Mesodermal cell (in vitro differentiated cells): ENCODE measurements around the gene PLXNA3.
A peak's percentile ranks its signal among the peaks of the same experiment; 100 is the strongest.

Experiments
- H3K27ac ChIP-seq: 2 replicates; pipeline ENCODE4 v1.7.0; 2013; ENCODE audit warnings: mild to moderate bottlenecking, low read depth, low read length, moderate library complexity; ENCODE audit not compliant: severe bottlenecking
- H3K36me3 ChIP-seq: 2 replicates; pipeline ENCODE4 v1.7.1; 2013; ENCODE audit warnings: mild to moderate bottlenecking, low read length, moderate library complexity; ENCODE audit not compliant: control insufficient read depth, insufficient read depth
- H3K4me1 ChIP-seq: one replicate; pipeline ENCODE4 v1.7.1; 2013; ENCODE audit warnings: mild to moderate bottlenecking, low read length; ENCODE audit not compliant: insufficient read depth, control insufficient read depth, poor library complexity, severe bottlenecking
- H3K4me3 ChIP-seq: 2 replicates; pipeline ENCODE4 v1.7.0; 2013; ENCODE audit warnings: low read length, control low read depth, mild to moderate bottlenecking; ENCODE audit not compliant: insufficient read depth, poor library complexity, severe bottlenecking; ENCODE audit errors: extremely low read depth
- H3K9me3 ChIP-seq: 2 replicates; pipeline ENCODE4 v1.7.1; 2013; ENCODE audit warnings: mild to moderate bottlenecking, low read length, moderate library complexity; ENCODE audit not compliant: control insufficient read depth
- WGBS, 2 experiments: methylation state at CpG; one replicate each; pipeline ENCODE4 v1.1.5; 2013; ENCODE audit warnings: missing lambda C conversion rate in 2 of 2; ENCODE audit not compliant: insufficient coverage in 2 of 2; 5-methylcytosine and 5-hydroxymethylcytosine counted together

The PLXNA3 gene

DNA sequence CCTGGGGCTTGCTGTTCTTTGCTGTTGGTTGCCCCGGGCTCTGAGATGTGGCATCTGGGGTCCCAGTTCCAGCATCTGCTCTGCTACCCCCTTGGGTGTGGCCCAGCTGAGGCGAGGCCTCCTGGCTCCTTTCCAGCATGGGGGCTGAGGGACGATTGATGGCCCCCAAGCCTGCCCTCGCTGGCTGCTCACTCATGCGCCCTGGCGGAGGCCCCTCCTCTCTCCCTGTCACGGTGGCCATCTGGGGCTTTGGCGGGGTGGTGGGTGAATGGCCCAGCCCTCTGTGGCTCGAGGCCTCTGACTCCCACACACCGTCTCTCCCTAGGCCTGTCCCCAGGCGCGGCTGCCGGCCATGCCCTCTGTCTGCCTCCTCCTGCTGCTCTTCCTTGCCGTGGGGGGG is 1.8 kb downstream of the PLXNA3 start:
- H3K9me3 ChIP-seq, result no peaks in the 10 kb centered on the region

DNA sequence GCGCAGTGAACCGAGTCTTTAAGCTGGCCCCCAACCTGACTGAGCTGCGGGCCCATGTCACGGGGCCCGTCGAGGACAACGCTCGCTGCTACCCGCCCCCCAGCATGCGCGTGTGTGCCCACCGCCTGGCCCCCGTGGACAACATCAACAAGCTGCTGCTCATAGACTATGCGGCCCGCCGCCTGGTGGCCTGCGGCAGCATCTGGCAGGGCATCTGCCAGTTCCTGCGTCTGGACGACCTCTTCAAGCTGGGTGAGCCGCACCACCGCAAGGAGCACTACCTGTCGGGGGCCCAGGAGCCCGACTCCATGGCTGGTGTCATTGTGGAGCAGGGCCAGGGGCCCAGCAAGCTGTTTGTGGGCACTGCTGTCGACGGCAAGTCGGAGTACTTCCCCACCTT is 2.2 kb downstream of the PLXNA3 start:
- H3K4me3 ChIP-seq, result no peak overlapping the region
- H3K9me3 ChIP-seq, result no peaks in the 10 kb centered on the region

More for the DNA sequence above, 1.8 kb downstream of the PLXNA3 start:
- Histone ChIP-seq H3K36me3 (peaks cover 34% of the 10 kb centered on the region), H3K27ac (no peak overlapping the region), H3K4me3 (peak overlapping the region; percentile 66), H3K4me1 (no peaks in the 10 kb centered on the region)
- 80 to 81% methylated on average over 1 to 6 of the region's 14 CpGs for WGBS, 2 experiments

DNA sequence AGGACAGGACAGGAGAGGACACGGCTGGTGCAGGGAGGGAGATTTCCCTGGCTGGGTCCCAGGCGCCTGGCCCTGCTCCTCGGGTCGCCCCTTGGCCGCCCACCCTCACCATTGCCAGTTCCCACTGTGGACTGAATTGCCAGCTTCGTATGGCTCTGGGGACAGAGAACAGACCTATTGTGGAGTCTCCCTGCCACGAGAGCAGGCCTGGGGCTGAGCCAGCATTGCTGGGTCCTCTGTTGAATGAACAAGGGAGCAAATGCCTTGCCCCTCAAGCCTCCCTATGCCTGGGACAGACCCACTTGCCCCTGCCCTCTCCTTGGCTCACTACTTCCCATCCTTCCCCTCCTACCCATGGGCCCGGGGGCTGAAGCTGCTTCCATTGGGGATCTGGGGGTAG is 4.3 kb downstream of the PLXNA3 start:
- H3K4me1 ChIP-seq, result no peaks in the 10 kb centered on the region
- H3K9me3 ChIP-seq, result no peaks in the 10 kb centered on the region
- peaks cover 38% of the 10 kb centered on the region for H3K36me3 ChIP-seq
- H3K27ac ChIP-seq, result no peak overlapping the region
- WGBS, 2 experiments, result 100% methylated on average over 1 to 2 of the region's 8 CpGs
- H3K4me3 ChIP-seq, result no peak overlapping the region

More for the DNA sequence above, 2.2 kb downstream of the PLXNA3 start:
- 94 to 95% methylated on average over 12 to 18 of the region's 26 CpGs for WGBS, 2 experiments
- H3K27ac ChIP-seq, result no peak overlapping the region
- H3K4me1 ChIP-seq, result no peaks in the 10 kb centered on the region
- H3K36me3 ChIP-seq, result peaks cover 35% of the 10 kb centered on the region

DNA sequence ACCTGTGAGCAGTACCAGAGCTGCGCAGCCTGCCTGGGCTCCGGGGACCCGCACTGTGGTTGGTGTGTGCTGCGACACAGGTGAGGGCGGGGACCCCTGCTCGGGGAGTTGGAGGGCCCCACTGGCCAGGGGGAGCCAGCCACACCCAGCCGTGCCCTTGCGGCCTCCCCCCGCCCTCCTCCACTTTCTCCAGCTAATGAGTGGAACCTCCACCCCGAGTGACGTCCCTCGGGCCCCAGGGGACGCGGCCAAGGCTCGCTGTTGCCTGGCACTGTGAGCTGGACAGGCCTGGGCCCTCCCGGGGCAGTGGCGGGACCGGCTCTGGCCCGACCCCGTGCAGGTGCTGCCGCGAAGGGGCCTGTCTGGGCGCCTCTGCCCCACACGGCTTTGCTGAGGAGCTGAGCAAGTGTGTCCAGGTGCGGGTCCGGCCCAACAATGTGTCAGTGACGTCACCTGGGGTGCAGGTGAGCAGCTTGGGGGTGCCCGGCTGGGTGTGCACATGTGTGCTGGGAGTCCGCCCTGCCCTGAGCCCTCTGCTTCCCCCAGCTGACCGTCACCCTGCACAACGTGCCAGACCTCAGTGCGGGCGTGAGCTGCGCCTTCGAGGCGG is 5.6 kb downstream of the PLXNA3 start:
- no peaks in the 10 kb centered on the region for H3K9me3 ChIP-seq
- no peaks in the 10 kb centered on the region for H3K4me1 ChIP-seq
- H3K27ac ChIP-seq, result no peak overlapping the region
- no peak overlapping the region for H3K4me3 ChIP-seq
- peaks cover 45% of the 10 kb centered on the region for H3K36me3 ChIP-seq
- WGBS, 2 experiments, result 91 to 97% methylated on average over 7 to 23 of the region's 36 CpGs

DNA sequence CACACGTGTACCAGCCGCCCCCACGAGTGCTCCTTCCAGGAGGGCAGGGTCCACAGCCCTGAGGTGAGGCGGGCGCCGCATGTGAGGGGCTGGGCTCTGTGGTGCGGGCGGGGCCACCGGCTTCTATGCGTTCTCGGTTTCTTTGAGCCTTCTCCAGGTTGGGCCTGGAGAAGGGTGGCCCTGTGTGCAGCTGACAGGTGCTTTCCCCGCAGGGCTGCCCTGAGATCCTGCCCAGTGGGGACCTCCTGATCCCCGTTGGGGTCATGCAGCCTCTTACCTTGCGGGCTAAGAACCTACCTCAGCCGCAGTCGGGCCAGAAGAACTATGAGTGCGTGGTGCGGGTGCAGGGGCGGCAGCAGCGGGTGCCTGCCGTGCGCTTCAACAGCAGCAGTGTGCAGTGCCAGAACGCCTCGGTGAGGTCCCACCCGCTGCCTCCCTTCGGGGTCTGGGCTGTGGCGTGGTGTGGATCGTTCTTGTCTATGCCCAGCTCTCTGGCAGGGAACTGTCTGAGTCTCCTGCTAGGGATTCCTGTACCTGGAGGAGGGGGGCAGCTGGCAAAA is 6.8 kb downstream of the PLXNA3 start:
- H3K4me1 ChIP-seq, result no peaks in the 10 kb centered on the region
- H3K27ac ChIP-seq, result no peak overlapping the region
- 98 to 99% methylated on average over 14 to 19 of the region's 28 CpGs for WGBS, 2 experiments
- H3K9me3 ChIP-seq, result no peaks in the 10 kb centered on the region
- no peak overlapping the region for H3K4me3 ChIP-seq
- peaks cover 52% of the 10 kb centered on the region for H3K36me3 ChIP-seq

DNA sequence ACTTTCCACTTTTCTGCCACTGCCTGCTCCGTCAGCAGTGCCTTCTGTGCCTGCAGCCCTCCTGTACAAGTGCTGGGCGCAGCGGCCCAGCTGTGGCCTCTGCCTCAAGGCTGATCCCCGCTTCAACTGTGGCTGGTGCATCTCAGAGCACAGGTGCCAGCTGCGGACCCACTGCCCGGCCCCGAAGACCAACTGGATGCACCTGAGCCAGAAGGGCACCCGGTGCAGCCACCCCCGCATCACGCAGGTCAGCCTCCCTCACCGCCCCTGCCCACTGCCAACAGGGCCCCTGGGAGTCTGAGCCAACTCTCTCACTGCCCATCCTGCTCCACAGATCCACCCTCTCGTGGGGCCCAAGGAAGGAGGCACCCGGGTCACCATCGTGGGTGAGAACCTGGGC is 7.5 kb downstream of the PLXNA3 start:
- H3K27ac ChIP-seq, result no peak overlapping the region
- no peaks in the 10 kb centered on the region for H3K9me3 ChIP-seq
- no peak overlapping the region for H3K4me3 ChIP-seq
- no peaks in the 10 kb centered on the region for H3K4me1 ChIP-seq
- WGBS, 2 experiments, result 80 to 87% methylated on average over 1 to 12 of the region's 14 CpGs
- H3K36me3 ChIP-seq, result peaks cover 48% of the 10 kb centered on the region

DNA sequence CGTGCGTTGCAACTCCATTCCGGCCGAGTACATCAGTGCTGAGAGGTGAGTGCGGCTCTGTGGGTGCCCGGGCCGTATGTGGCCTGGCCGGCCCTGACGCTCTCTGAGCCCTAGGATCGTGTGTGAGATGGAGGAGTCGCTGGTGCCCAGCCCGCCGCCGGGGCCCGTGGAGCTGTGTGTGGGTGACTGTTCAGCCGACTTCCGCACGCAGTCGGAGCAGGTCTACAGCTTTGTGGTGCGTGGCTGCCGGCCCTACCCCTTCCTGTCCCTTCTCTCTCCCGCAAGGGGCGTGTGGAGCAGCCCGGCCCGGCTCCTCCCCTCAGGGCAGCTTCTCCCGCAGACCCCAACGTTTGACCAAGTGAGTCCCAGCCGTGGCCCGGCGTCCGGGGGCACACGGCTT is 8.0 kb downstream of the PLXNA3 start:
- Histone ChIP-seq H3K9me3 (no peaks in the 10 kb centered on the region), H3K4me1 (no peaks in the 10 kb centered on the region), H3K36me3 (peaks cover 49% of the 10 kb centered on the region), H3K4me3 (no peak overlapping the region), H3K27ac (no peak overlapping the region)
- 95 to 96% methylated on average over 10 to 20 of the region's 32 CpGs for WGBS, 2 experiments

DNA sequence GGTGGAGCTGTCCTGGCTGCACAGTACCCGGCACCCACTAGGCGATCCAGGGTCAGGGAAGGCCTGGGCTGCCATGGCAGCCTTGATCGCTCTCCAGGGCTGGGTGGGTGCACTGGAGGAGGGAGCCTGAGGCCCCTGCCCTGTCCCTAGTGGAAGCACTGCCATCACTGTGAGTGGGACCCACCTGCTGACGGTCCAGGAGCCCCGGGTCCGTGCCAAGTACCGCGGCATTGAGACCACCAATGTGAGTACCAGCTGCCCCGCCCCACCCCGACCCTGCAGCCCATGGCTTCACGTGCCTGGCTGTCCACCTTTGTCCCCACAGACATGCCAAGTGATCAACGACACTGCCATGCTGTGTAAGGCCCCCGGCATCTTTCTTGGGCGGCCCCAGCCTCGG is 8.8 kb downstream of the PLXNA3 start:
- Histone ChIP-seq H3K36me3 (peaks cover 50% of the 10 kb centered on the region), H3K4me1 (no peaks in the 10 kb centered on the region), H3K4me3 (no peak overlapping the region), H3K9me3 (no peaks in the 10 kb centered on the region), H3K27ac (no peak overlapping the region)
- 94 to 99% methylated on average over 8 of the region's 15 CpGs for WGBS, 2 experiments

DNA sequence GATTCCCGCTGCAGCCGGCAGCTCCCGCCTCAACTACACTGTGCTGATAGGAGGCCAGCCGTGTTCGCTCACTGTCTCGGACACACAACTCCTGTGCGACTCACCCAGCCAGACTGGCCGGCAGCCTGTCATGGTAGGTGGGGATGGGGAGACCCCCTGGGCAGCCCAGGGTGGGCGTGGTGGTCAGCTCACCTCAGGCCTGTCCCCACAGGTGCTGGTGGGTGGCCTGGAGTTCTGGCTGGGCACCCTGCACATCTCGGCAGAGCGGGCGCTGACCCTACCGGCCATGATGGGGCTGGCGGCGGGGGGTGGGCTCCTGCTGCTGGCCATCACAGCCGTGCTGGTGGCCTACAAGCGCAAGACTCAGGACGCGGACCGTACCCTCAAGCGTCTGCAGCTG is 9.5 kb downstream of the PLXNA3 start:
- Histone ChIP-seq H3K27ac (no peak overlapping the region), H3K4me1 (no peaks in the 10 kb centered on the region), H3K4me3 (no peak overlapping the region), H3K36me3 (peaks cover 49% of the 10 kb centered on the region), H3K9me3 (no peaks in the 10 kb centered on the region)
- WGBS, 2 experiments, result 96 to 100% methylated on average over 4 to 9 of the region's 21 CpGs

DNA sequence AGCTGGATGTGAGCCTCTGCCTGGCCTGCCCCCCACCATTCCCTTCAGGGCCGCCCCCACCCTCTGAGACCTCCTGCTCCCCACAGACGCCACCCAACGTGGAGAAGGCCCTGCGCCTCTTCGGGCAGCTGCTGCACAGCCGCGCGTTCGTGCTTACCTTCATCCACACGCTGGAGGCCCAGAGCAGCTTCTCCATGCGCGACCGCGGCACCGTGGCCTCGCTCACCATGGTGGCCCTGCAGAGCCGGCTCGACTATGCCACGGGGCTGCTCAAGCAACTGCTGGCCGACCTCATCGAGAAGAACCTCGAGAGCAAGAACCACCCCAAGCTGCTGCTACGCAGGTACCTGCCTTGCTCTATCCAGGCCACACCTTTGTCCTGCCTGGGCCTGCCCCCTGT is 10.1 kb downstream of the PLXNA3 start:
- 98% methylated on average over 10 to 17 of the region's 23 CpGs for WGBS, 2 experiments
- H3K9me3 ChIP-seq, result no peaks in the 10 kb centered on the region

DNA sequence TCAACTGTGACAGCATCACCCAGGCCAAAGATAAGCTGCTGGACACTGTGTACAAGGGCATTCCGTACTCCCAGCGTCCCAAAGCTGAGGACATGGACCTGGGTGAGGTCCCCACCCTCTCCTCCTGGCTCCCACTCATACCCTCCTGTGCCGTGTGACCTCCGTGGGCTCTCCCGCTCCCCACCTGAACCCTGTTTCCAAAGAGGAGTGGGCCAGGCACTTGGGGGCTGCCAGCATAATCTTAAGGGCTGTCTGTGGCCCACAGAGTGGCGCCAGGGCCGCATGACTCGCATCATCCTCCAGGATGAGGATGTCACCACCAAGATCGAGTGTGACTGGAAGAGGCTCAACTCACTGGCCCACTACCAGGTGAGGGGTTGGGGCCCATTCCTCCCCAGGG is 11.0 kb downstream of the PLXNA3 start:
- Histone ChIP-seq H3K36me3 (peaks cover 41% of the 10 kb centered on the region), H3K27ac (no peak overlapping the region), H3K4me3 (no peak overlapping the region), H3K4me1 (no peaks in the 10 kb centered on the region), H3K9me3 (no peaks in the 10 kb centered on the region)
- 100% methylated on average over 3 of the region's 9 CpGs; no CpG with 5 or more reads in 1 of the 2 experiments for WGBS, 2 experiments

More for the DNA sequence above, 10.1 kb downstream of the PLXNA3 start:
- H3K36me3 ChIP-seq, result peaks cover 42% of the 10 kb centered on the region
- H3K4me1 ChIP-seq, result no peaks in the 10 kb centered on the region
- H3K4me3 ChIP-seq, result no peak overlapping the region
- no peak overlapping the region for H3K27ac ChIP-seq
